Endothelial cell of umbilical vein (primary cell): ENCODE results near the gene KRTAP10-7. TPM values are rescaled to one million over a fixed set of nuclear protein-coding genes. Genes with fewer than 3 reads are reported as not detected.

Experiments used
- BruUV-seq: library from RNA; stranded (reverse); fragments of 400-500 nt; replicated peaks from 2 replicates; lab custom pipeline; 2021; lab: Mats Ljungman, UMichigan
- CTCF ChIA-PET: fragments of 300-600, 350-600 bp; sonication (Branson Sonifier 250); formaldehyde crosslinking; loops from one replicate; lab custom pipeline; 2021; ENCODE audit warnings: antibody characterized with exemption, inconsistent platforms; lab: Charles Lee
- POLR2A ChIA-PET: fragments of 300-600, 350-600 bp; sonication (Branson Sonifier 250); formaldehyde crosslinking; loops from one replicate; lab custom pipeline; 2021; ENCODE audit warnings: antibody characterized with exemption, inconsistent platforms; lab: Charles Lee
- DNase-seq: peaks from one replicate; pipeline ENCODE4 v3.0.0-alpha.2; 2011; ENCODE audit warnings: low read depth, low spot score
- FAIRE-seq: peaks from 2 replicates; lab custom pipeline; 2011; peaks lifted over from hg19 to GRCh38; lab: Jason Lieb, UNC
- H2AFZ ChIP-seq: 2 replicates; pipeline ENCODE4 v1.6.0; 2012; ENCODE audit warnings: low read depth, low read length, control low read depth, inconsistent platforms
- H3K27ac ChIP-seq: 2 replicates; pipeline ENCODE4 v1.5.1; 2011; ENCODE audit warnings: low read depth, mild to moderate bottlenecking, control low read depth, low read length, moderate library complexity; ENCODE audit not compliant: insufficient read depth
- H3K27me3 ChIP-seq, 2 experiments: 2 replicates each; pipeline versions ENCODE4 v1.6.0 to v1.6.1; 2011; ENCODE audit warnings: low read length in 2 of 2, mixed read lengths in 1 of 2; ENCODE audit not compliant: control insufficient read depth in 2 of 2, insufficient read depth in 2 of 2
- H3K36me3 ChIP-seq, 2 experiments: 2 replicates in 1 of 2; 3 replicates in 1 of 2; pipeline ENCODE4 v1.5.1; 2011; ENCODE audit warnings: low read length in 2 of 2, mild to moderate bottlenecking in 1 of 2, moderate library complexity in 1 of 2; ENCODE audit not compliant: control insufficient read depth in 2 of 2, insufficient read depth in 2 of 2; ENCODE audit errors: extremely low read depth in 1 of 2
- H3K4me1 ChIP-seq: 3 replicates; pipeline ENCODE4 v1.5.1; 2011; ENCODE audit warnings: mild to moderate bottlenecking, low read length; ENCODE audit not compliant: control insufficient read depth, insufficient read depth; ENCODE audit errors: extremely low read depth
- H3K4me2 ChIP-seq: 2 replicates; pipeline ENCODE4 v1.6.1; 2011; ENCODE audit warnings: low read length, control low read depth, mixed read lengths; ENCODE audit not compliant: insufficient read depth
- H3K4me3 ChIP-seq, 3 experiments: fragments of 200-600 bp in 1 of 3; sonication (generic), shearing (Covaris generic) in 1 of 3; replicated peaks in 1 of 3; 2 replicates each; pipeline ENCODE4 v1.5.1; 2011 to 2016; ENCODE audit warnings: control low read depth in 3 of 3, low read length in 3 of 3, mild to moderate bottlenecking in 2 of 3, inconsistent platforms in 1 of 3, low read depth in 1 of 3, moderate library complexity in 1 of 3; ENCODE audit not compliant: insufficient read depth in 1 of 3
- H3K79me2 ChIP-seq: 2 replicates; pipeline ENCODE4 v1.6.0; 2012; ENCODE audit warnings: low read length, inconsistent platforms; ENCODE audit not compliant: control insufficient read depth, insufficient read depth
- H3K9ac ChIP-seq: replicated peaks from 2 replicates; pipeline ENCODE3; 2011; ENCODE audit warnings: low read length, control low read depth; ENCODE audit not compliant: insufficient read depth; ENCODE audit errors: extremely low read depth
- H3K9me1 ChIP-seq: replicated peaks from 3 replicates; pipeline ENCODE4 v1.6.0; 2011; ENCODE audit warnings: mild to moderate bottlenecking, low read length; ENCODE audit not compliant: control insufficient read depth, insufficient read depth; ENCODE audit errors: extremely low read depth
- H3K9me3 ChIP-seq: replicated peaks from 2 replicates; pipeline ENCODE4 v1.5.1; 2012; ENCODE audit warnings: low read length, inconsistent platforms; ENCODE audit not compliant: control insufficient read depth, insufficient read depth
- H4K20me1 ChIP-seq: replicated peaks from 2 replicates; pipeline ENCODE3; 2011; ENCODE audit warnings: mild to moderate bottlenecking, low read length; ENCODE audit not compliant: control insufficient read depth, insufficient read depth; ENCODE audit errors: extremely low read depth
- EZH2 ChIP-seq: IDR thresholded peaks from 2 replicates; pipeline ENCODE4 v1.6.1; 2012; ENCODE audit warnings: borderline replicate concordance, low read depth, mild to moderate bottlenecking, moderate library complexity, low read length, inconsistent platforms; ENCODE audit not compliant: severe bottlenecking
- FOS ChIP-seq: IDR thresholded peaks from 2 replicates; pipeline ENCODE4 v1.6.1; 2011; ENCODE audit warnings: mild to moderate bottlenecking, low read length, moderate library complexity, borderline replicate concordance; ENCODE audit not compliant: insufficient read depth
- GATA2 ChIP-seq: IDR thresholded peaks from 2 replicates; pipeline ENCODE4 v1.7.0; 2011; ENCODE audit warnings: low read depth, mild to moderate bottlenecking, moderate library complexity, mixed read lengths, low read length; ENCODE audit not compliant: insufficient read length, insufficient read depth
- JUN ChIP-seq: IDR thresholded peaks from 2 replicates; pipeline ENCODE4 v1.6.1; 2011; ENCODE audit warnings: borderline replicate concordance, low read depth; ENCODE audit not compliant: insufficient read length, insufficient read depth
- MYC ChIP-seq: IDR thresholded peaks from one replicate; pipeline ENCODE4 v1.6.1; 2011; ENCODE audit warnings: mild to moderate bottlenecking, low read depth, low read length
- POLR2A ChIP-seq: IDR thresholded peaks from 2 replicates; pipeline ENCODE4 v1.6.1; 2012; ENCODE audit warnings: low read depth, mild to moderate bottlenecking, control low read depth, low read length
- POLR2AphosphoS5 ChIP-seq: IDR thresholded peaks from 2 replicates; pipeline ENCODE4 v1.6.1; 2012; ENCODE audit warnings: low read depth, mild to moderate bottlenecking, control low read depth, low read length, moderate library complexity; ENCODE audit not compliant: insufficient read depth
- dilution Hi-C: fragments of 300-500 bp; cut with MboI; formaldehyde crosslinking; loops from one replicate; pipeline ENCODE4 v1.15.0; 2019; ENCODE audit warnings: low sequenced_read_pairs; ENCODE audit not compliant: extremely low pct_ligation_motif_present
- intact Hi-C: fragments of 100-400 bp; cut with micrococcal nuclease; formaldehyde crosslinking; loops from one replicate; pipeline ENCODE4 v1.10.0; 2022
- polyA plus RNA-seq, 4 experiments: library from polyadenylated mRNA; depleted of rRNA in 3 of 4; stranded (reverse) in 3 of 4; unstranded in 1 of 4; fragments of >200 nt; gene quantifications; 2 replicates each; pipeline versions ENCODE4 v1.2.1 to v1.2.3, GENCODE V29; 2011 to 2012; ENCODE audit warnings: missing spikeins in 1 of 4
- total RNA-seq: library from RNA; stranded (reverse); gene quantifications from 2 replicates; pipeline ENCODE4 v1.2.3, GENCODE V29; 2021
- TF ChIP-seq, protein P1 (sequence below): IDR thresholded peaks from 2 replicates; pipeline ENCODE4 v1.6.1; 2011; ENCODE audit not compliant: insufficient read depth, insufficient read length
- TF ChIP-seq, protein P2 (sequence below), 2 donors: IDR thresholded peaks; 1 replicate in 1 of 2; 2 replicates in 1 of 2; pipeline ENCODE4 v1.5.1; 2011; ENCODE audit warnings: low read length in 2 of 2, mild to moderate bottlenecking in 2 of 2, moderate library complexity in 2 of 2, control low read depth in 1 of 2, inconsistent platforms in 1 of 2, low read depth in 1 of 2; ENCODE audit not compliant: insufficient read depth in 1 of 2; ENCODE audit errors: extremely low read depth in 1 of 2

Gene KRTAP10-7
- total and polyA plus RNA-seq, 2 donors (not counting 3 experiments of a cell fraction or from before 2014, with no cell fraction given): not detected

- H3K79me2 ChIP-seq: no peaks in the 10 kb centered on the region
- no peak for FAIRE-seq
Measured at GRCh38 chr21:44650265-44650972, 50.0 kb downstream of the KRTAP10-7 start.

DNA sequence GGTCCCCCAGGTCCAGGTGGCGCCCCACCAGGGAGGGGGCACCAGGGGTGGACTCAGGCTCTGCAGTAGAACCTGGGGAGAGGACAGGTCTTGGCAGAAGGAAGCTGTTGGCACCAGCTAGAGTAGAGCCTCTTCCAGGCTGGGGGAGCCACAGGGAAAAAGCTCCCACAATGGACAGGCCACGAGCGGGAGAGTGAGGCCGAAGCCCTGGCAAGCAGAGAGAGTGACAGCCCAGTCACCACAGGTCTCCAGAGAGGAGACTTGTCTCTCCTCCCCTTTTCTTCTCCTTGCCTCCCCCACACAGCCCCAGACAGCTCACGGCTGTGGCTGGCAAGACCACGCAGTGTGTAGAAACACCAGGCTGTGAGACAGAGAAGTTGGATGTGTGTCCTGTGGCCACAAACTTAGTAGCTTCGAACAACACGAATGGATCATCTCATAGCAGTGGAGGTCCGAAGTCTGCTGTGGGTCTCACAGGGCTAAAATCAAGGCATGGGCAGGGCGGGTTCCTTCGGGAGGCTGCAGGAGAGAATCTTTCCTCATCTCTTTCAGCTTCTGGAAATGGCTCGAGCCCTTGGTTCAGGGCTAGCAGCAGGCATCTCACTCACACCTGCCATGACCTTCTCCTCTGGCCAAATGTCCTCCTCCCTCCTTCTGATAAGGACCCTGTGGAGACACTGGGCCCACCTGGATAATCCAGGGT is 50.7 kb downstream of the KRTAP10-7 start:
- dilution Hi-C loops (no loop called here), intact Hi-C loops (no loop called here)
- H2AFZ ChIP-seq: no peak overlapping the region
- FAIRE-seq (no peak), DNase-seq (no peak)
- no peaks in the 10 kb centered on the region for H3K36me3 ChIP-seq
- H3K27ac ChIP-seq: no peak overlapping the region
- BruUV-seq: no TSS peak
- no peaks in the 10 kb centered on the region for H3K79me2 ChIP-seq
- POLR2A ChIA-PET: no interaction called here
- H3K27me3 ChIP-seq: no peaks in the 10 kb centered on the region
- no peak overlapping the region for H3K9ac ChIP-seq
- H3K4me3 ChIP-seq: no peak overlapping the region
- no peaks in the 10 kb centered on the region for H3K4me1 ChIP-seq
- H4K20me1 ChIP-seq: no peaks in the 10 kb centered on the region
- H3K4me2 ChIP-seq: no peak overlapping the region
- no peaks in the 10 kb centered on the region for H3K9me1 ChIP-seq
- H3K9me3 ChIP-seq: no peaks in the 10 kb centered on the region
- CTCF ChIA-PET: no interaction called here
- TF ChIP-seq, protein P1, sequence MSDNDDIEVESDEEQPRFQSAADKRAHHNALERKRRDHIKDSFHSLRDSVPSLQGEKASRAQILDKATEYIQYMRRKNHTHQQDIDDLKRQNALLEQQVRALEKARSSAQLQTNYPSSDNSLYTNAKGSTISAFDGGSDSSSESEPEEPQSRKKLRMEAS: no peak
- no peak for TF ChIP-seq FOS
- TF ChIP-seq JUN: no peak
- TF ChIP-seq MYC: no peak
- TF ChIP-seq POLR2AphosphoS5: no peak
- TF ChIP-seq, protein P2, sequence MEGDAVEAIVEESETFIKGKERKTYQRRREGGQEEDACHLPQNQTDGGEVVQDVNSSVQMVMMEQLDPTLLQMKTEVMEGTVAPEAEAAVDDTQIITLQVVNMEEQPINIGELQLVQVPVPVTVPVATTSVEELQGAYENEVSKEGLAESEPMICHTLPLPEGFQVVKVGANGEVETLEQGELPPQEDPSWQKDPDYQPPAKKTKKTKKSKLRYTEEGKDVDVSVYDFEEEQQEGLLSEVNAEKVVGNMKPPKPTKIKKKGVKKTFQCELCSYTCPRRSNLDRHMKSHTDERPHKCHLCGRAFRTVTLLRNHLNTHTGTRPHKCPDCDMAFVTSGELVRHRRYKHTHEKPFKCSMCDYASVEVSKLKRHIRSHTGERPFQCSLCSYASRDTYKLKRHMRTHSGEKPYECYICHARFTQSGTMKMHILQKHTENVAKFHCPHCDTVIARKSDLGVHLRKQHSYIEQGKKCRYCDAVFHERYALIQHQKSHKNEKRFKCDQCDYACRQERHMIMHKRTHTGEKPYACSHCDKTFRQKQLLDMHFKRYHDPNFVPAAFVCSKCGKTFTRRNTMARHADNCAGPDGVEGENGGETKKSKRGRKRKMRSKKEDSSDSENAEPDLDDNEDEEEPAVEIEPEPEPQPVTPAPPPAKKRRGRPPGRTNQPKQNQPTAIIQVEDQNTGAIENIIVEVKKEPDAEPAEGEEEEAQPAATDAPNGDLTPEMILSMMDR (IDR thresholded peaks at IDR 0.05; ENCODE audit: extremely low read depth in 1 of 2, insufficient read depth in 1 of 2, low read depth in 1 of 2, low read length in 2 of 2): no peak
- no peak for TF ChIP-seq POLR2A
- no peak for TF ChIP-seq GATA2
- no peak for TF ChIP-seq EZH2

More at GRCh38 chr21:44650265-44650972, 50.0 kb downstream of the KRTAP10-7 start:
- no peak overlapping the region for H3K9ac ChIP-seq
- no peak overlapping the region for H3K4me2 ChIP-seq
- no peak overlapping the region for H3K4me3 ChIP-seq
- H3K9me1 ChIP-seq: no peaks in the 10 kb centered on the region
- no peaks in the 10 kb centered on the region for H3K27me3 ChIP-seq
- H3K36me3 ChIP-seq: no peaks in the 10 kb centered on the region
- no peaks in the 10 kb centered on the region for H3K9me3 ChIP-seq
- DNase-seq: no peak
- H2AFZ ChIP-seq: no peak overlapping the region
- no peak overlapping the region for H3K27ac ChIP-seq
- BruUV-seq: no TSS peak
- POLR2A ChIA-PET: no interaction called here
- dilution Hi-C loops: no loop called here
- CTCF ChIA-PET: no interaction called here
- no peak for TF ChIP-seq MYC
- no peaks in the 10 kb centered on the region for H3K4me1 ChIP-seq
- intact Hi-C loops: no loop called here
- H4K20me1 ChIP-seq: no peaks in the 10 kb centered on the region
